GM19351 (cell line): ENCODE results near the gene GPR62.

Experiments
- ATAC-seq: cut with Tn5 transposase; IDR thresholded peaks from one replicate; pipeline ENCODE4 v1.9.1; 2021; ENCODE audit warnings: mild to moderate bottlenecking, moderate library complexity; ENCODE audit not compliant: unreplicated experiment

Gene GPR62

GRCh38 chr3:51954105-51954504, 1.1 kb upstream of the GPR62 start:
- no peak for ATAC-seq

DNA sequence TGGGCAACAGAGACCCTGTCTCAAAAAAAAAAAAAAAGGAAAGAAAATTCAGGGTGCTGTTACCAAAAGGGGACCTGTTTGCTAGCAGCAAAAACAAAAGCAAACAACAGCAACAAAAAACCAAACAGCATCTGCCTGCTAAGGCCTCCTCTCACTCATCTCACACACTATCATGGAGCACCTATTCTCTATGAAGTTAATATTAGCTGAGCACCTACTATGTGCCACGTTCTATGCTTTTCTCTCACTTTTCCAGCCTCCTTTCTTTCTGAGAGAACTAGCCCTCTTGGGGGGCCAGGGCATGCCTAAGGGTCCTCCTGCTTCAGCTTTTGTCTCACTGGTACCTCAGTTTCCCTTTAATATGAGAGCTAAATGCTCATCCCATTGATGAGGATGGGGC, 468 bp upstream of the GPR62 start:
- ATAC-seq, result no peak

DNA sequence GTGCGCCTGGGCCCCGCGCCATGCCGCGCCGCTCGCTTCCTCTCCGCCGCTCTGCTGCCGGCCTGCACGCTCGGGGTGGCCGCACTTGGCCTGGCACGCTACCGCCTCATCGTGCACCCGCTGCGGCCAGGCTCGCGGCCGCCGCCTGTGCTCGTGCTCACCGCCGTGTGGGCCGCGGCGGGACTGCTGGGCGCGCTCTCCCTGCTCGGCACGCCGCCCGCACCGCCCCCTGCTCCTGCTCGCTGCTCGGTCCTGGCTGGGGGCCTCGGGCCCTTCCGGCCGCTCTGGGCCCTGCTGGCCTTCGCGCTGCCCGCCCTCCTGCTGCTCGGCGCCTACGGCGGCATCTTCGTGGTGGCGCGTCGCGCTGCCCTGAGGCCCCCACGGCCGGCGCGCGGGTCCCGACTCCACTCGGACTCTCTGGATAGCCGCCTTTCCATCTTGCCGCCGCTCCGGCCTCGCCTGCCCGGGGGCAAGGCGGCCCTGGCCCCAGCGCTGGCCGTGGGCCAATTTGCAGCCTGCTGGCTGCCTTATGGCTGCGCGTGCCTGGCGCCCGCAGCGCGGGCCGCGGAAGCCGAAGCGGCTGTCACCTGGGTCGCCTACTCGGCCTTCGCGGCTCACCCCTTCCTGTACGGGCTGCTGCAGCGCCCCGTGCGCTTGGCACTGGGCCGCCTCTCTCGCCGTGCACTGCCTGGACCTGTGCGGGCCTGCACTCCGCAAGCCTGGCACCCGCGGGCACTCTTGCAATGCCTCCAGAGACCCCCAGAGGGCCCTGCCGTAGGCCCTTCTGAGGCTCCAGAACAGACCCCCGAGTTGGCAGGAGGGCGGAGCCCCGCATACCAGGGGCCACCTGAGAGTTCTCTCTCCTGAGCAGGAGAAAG, 951 bp downstream of the GPR62 start:
- ATAC-seq, result no peak

- ATAC-seq, result no peak
Observed at GRCh38 chr3:51957520-51958205, 2.5 kb downstream of the GPR62 start.

- ATAC-seq, result no peak
Observed at GRCh38 chr3:51958603-51959521, 3.7 kb downstream of the GPR62 start.

- ATAC-seq, result no peak
Observed at GRCh38 chr3:51959651-51960050, 4.5 kb downstream of the GPR62 start.

GRCh38 chr3:51960386-51960785, 5.2 kb downstream of the GPR62 start:
- no peak for ATAC-seq

- no peak for ATAC-seq
Observed at GRCh38 chr3:51961011-51961410, 5.8 kb downstream of the GPR62 start.

DNA sequence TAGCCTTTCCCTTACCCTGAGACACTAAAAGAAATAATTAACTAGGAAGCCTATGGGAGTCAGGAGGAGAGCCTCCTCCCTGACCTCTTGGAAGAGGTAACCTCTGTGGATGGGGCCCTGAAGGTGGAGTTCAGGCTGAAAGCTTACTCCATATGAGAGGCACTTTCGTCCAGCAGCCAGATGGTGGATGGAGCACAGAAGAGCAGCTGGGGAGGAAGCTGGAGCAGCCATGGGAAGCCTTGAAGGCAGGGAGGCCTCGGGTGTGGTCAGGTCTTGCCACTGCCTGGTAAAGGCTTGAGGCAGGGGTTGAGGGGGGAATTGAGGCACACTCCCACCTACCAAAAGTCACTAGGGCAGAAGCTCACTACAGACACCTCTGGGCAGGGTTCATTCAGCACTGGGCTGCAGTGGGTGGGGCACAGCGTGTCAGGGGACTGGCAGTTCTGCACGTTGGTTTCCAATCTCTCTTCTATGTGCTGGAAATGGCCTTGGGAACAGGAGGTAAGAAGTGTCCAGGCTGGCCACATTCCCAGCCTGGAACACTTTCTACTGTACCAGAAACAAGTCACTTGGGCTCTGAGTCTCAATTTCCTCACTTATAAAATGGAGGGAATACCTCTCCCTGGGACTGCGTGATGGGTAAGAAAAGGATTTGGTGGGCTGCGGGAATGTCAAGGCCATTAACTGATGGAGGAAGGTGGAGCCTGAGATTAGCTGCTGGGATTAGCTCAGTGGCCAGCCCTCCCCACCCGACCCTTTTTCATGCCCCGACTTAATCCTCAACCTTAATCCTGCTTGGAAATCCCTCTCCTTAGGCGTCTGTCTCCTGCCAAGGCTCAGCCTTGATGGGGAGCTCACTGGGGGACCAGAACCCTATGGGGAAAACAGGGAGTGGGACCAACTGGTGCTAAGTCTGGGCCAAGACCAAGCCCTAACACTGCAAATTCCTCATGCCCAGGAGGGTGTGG, 6.7 kb downstream of the GPR62 start:
- ATAC-seq, result no peak

GRCh38 chr3:51962854-51963530, 7.8 kb downstream of the GPR62 start:
- ATAC-seq, result no peak

DNA sequence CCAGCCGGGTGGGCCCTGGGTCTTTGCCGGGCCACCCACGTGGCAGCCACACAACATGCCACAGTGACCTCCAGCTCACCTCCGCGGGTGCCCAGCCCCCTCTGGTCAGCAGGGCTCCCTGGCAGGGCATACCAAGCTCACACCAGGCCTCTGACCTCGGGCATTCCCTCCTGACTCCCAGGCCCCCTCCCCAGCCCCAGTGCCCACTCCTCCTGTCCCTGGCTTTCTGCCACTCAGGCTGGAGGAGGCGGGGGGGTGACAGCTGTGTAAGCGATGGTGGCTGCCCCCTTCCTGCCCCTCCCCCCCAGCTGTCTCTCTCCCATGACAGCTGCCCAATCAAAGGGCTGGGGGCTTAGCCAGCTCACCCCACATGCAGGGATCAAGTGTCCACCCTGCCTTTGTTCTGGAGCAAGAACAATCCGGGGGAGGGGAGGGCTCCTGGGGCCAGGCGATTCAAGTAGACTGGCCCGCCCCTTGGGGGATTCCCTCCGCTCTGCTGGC, 8.8 kb downstream of the GPR62 start:
- ATAC-seq, result no peak

DNA sequence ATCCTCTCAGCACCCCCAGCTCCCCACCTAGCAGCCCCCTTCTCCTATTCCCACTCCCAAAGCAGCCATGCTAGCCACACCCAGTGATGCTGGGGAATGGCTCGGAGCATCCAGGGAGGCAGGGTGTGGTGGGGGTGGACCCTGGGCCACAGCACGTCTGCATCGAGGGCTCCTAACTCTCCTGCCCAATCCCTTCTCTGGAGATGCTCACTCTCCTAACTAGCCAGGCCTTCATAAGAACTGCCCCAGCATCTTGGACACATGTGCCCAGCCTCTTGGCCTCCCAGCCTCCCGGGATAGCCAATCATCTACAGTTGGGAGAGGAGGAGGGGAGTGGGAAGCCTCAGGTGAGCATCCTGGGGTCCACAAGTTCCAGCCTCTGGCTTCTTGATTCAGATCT, 9.3 kb downstream of the GPR62 start:
- no peak for ATAC-seq

DNA sequence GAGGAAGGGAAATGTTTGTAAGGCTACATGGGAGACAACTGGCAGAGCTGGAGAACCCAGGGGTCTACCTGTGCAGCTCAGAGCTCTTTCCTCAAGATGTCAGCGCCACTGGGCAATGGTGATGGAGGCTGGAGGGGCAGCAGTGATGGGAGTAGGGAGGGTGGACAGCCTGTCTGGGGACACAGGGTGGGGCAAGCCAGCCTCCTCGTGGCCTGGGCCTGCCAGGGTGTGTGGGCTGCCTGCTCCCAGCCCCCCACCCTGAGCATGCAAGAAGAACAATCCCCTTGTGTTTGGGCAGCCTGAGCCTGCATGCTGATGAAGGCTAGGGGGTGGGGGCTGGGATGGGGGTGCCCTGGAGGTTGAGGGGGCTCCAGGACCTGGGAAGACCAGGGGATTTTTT, 10.8 kb downstream of the GPR62 start:
- ATAC-seq, result no peak

DNA sequence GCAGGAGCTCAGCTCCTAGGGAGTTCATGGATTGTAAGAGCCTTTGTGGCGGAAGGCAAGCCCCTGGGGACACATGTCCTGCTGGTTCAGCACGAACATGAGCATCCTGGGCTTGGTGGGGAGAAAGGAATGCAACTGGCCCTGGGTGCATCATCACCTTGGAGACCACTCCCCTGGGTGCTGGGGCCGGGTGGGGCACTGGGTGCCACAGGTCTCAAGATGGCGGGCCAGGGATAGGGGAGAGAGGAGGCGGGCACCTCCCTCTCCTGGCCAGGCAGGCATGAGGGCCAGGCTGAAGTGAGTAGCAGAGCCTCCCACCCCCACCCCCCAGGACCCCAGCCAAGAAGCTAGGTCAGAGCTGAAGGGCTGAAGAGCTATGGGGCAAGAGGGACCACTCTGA, 11.3 kb downstream of the GPR62 start:
- ATAC-seq, result no peak

GRCh38 chr3:51966922-51967383, 11.8 kb downstream of the GPR62 start:
- peak; percentile 38 for ATAC-seq

DNA sequence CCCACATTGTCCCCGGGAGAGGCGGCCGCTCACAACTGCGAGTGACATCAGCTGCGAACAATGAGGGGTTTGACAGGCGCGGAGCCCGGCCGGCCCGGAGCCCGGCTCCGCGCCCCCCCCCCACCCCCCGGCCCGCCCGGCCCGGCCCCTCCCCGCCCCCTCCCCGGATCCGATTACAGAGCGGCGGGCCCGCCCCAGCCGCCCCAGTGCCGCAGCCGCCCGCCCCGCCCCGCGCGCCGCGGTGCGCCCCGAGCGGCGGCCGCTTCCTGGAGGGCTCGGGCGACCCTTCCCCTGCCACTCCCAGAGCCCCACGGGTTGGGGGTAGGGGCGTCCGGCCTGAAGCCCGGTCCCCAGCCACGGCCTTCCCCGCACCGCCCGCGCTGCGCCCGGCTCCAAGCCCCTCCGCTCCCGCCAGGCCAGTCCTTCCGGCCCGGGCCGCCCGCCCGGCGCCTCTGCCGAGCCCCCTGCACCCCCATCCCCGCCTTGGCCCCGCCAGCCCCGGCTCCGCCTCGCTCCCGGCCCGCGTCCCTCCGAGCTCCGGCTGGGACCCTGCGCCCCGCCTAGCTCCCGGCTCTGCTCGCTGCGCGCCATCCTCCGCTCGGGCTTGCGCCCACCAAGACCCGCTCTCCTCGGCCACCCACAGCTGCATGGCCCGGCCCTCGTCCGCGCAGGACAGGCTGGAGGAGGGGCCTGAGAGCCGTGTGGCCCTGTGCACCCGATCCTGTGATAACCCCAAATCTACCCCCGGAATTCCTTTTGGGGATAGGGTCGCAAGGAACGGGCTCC, 12.4 kb downstream of the GPR62 start, which contains the start of gene PCBP4:
TSS of gene PCBP4 (minus strand) at position 71 of the 786 bp plus-strand sequence. CDS start 6,214 bp downstream, outside the sequence.
- peak; percentile 61 for ATAC-seq

- ATAC-seq, result peak; percentile 14
Observed at GRCh38 chr3:51968170-51968775, 13.1 kb downstream of the GPR62 start.
